ENCODE results near the gene MZB1.
"Not testable (repeated sequence)": the region's sequence is repeated elsewhere in the genome, so short reads cannot be mapped to it uniquely, and the experiment has no call there.

The MZB1 gene

GRCh38 chr5:139371482-139372435, 18.0 kb downstream of the MZB1 start:
- no peak for DNase-seq

GRCh38 chr5:139369181-139369580, 20.5 kb downstream of the MZB1 start:
- DNase-seq = no peak

- no peak for DNase-seq
Measured at GRCh38 chr5:139368613-139369012, 21.1 kb downstream of the MZB1 start.

GRCh38 chr5:139364466-139364865, 25.2 kb downstream of the MZB1 start:
- DNase-seq = no peak

GRCh38 chr5:139363937-139364336, 25.8 kb downstream of the MZB1 start:
- DNase-seq = no peak

- DNase-seq = no peak
Measured at GRCh38 chr5:139361835-139362429, 27.8 kb downstream of the MZB1 start.

GRCh38 chr5:139360384-139360783, 29.3 kb downstream of the MZB1 start:
- DNase-seq = no peak

- DNase-seq = no peak
Measured at GRCh38 chr5:139358064-139358463, 31.6 kb downstream of the MZB1 start.

- DNase-seq = not testable (repeated sequence)
Measured at GRCh38 chr5:139355900-139356299, 33.8 kb downstream of the MZB1 start.

GRCh38 chr5:139354186-139354585, 35.5 kb downstream of the MZB1 start:
- DNase-seq = no peak

- DNase-seq = not testable (repeated sequence)
Measured at GRCh38 chr5:139347863-139348262, 41.9 kb downstream of the MZB1 start.

- DNase-seq = not testable (repeated sequence)
Measured at GRCh38 chr5:139345442-139345841, 44.3 kb downstream of the MZB1 start.

- no peak for DNase-seq
Measured at GRCh38 chr5:139344177-139344576, 45.5 kb downstream of the MZB1 start.

GRCh38 chr5:139343476-139343875, 46.2 kb downstream of the MZB1 start:
- DNase-seq = no peak

GRCh38 chr5:139342423-139342723, 47.3 kb downstream of the MZB1 start:
- no peak for DNase-seq

- DNase-seq = peak; percentile 44
Measured at GRCh38 chr5:139341689-139342422, 47.9 kb downstream of the MZB1 start, which contains the start of gene PAIP2. TSS of gene PAIP2 (plus strand) at chr5:139341854. CDS start at chr5:139363785, 21,931 bp downstream.

- DNase-seq = no peak
Measured at GRCh38 chr5:139341187-139341688, 48.5 kb downstream of the MZB1 start.

GRCh38 chr5:139340051-139340450, 49.7 kb downstream of the MZB1 start:
- DNase-seq = no peak

All from KG1 (cell line).